Choroid plexus epithelial cell (primary cell): ENCODE measurements around the gene GATC.

Experiments used
- DNase-seq: peaks from one replicate; pipeline ENCODE4 v3.0.0-alpha.2; 2010; ENCODE audit warnings: low read depth
- H3K4me3 ChIP-seq: 2 replicates; pipeline ENCODE4 v1.5.1; 2011; ENCODE audit warnings: low read depth, mild to moderate bottlenecking, control low read depth, low read length, moderate library complexity
- TF ChIP-seq, protein P1 (sequence below): conservative IDR thresholded peaks from 2 replicates; pipeline ENCODE4 v1.5.1; 2011; ENCODE audit warnings: low read depth, mild to moderate bottlenecking, control low read depth, inconsistent platforms, low read length, moderate library complexity

GATC gene

DNA sequence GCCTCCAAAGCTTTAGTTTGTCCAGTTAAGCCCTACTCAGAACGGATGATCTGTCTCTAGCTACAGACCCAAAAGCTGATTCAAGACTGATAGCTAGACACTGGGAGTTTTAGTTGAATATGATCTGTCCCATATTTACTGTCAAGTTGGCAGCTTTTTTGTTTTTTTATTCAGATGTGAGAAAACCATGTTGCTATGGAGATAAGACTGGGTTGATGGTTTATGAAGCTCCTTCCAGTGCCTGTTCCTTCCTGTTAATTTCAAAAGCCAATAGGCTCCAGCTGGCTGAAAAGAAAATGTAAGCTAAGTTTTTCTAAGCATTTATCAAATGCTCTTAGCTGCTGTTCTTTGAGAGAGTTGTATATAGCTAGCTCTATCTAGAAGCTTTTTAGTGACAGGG lies 54.3 kb downstream of the GATC start:
- peak; percentile 31 for DNase-seq
- TF ChIP-seq, protein P1, sequence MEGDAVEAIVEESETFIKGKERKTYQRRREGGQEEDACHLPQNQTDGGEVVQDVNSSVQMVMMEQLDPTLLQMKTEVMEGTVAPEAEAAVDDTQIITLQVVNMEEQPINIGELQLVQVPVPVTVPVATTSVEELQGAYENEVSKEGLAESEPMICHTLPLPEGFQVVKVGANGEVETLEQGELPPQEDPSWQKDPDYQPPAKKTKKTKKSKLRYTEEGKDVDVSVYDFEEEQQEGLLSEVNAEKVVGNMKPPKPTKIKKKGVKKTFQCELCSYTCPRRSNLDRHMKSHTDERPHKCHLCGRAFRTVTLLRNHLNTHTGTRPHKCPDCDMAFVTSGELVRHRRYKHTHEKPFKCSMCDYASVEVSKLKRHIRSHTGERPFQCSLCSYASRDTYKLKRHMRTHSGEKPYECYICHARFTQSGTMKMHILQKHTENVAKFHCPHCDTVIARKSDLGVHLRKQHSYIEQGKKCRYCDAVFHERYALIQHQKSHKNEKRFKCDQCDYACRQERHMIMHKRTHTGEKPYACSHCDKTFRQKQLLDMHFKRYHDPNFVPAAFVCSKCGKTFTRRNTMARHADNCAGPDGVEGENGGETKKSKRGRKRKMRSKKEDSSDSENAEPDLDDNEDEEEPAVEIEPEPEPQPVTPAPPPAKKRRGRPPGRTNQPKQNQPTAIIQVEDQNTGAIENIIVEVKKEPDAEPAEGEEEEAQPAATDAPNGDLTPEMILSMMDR: no peak
- H3K4me3 ChIP-seq: no peak overlapping the region

DNA sequence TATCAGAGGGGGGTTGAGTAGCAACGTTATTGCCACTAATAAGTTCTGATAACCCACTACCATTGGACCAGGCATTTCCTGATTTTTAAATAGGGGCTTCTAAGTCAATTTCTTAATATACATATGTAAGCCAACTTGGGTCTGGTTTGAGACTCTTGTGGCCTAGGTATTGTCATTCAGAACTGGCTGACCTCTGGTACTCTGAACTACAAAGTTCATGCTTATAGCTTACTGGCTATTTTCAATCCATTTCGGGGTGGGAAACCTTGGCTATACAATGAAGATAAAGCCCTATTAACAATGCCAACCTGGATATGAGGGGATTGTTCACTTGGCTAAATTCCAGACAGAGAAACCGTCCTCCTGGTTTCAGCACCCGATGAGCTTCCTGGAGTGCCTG lies 58.3 kb downstream of the GATC start:
- no peak overlapping the region for H3K4me3 ChIP-seq
- DNase-seq: no peak
- TF ChIP-seq, protein P1: no peak

DNA sequence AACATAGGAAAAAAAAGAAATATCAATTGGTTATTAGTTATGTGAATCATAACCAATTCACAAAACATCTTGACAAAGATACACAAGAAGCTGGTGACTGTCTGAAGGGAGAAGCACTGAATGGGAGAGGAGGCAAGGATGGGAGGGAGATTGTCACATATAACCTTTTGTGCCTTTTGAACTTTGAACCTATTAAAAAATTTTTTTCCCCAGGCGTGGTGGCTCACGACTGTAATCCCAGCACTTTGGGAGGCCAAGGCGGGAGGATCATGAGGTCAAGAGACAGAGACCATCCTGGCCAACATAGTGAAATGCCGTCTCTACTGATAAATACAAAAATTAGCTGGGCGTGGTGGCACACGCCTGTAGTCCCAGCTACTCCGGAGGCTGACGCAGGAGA lies 62.3 kb downstream of the GATC start:
- no peak for DNase-seq
- TF ChIP-seq, protein P1: no peak
- H3K4me3 ChIP-seq: no peak overlapping the region
